WTC11 (cell line): Measurements from ENCODE around the gene MAPK7. TPM values are rescaled to one million over a fixed set of nuclear protein-coding genes. Genes with fewer than 3 reads are reported as not detected.

ENCODE experiments used
- ATAC-seq: fragments of 200-7000 bp; cut with Tn5 transposase; 2 replicates; pipeline ENCODE4 v1.10.0; 2021; ENCODE audit warnings: mild to moderate bottlenecking, moderate library complexity
- CTCF ChIA-PET: fragments of 300-600 bp; sonication (Branson Sonifier 250); formaldehyde crosslinking; loops from one replicate; lab custom pipeline; 2021; ENCODE audit warnings: antibody characterized with exemption; lab: Charles Lee
- POLR2A ChIA-PET: fragments of 350-600 bp; sonication (Branson Sonifier 250); formaldehyde crosslinking; loops from one replicate; lab custom pipeline; 2021; ENCODE audit warnings: antibody characterized with exemption; lab: Charles Lee
- DNase-seq: peaks from one replicate; pipeline ENCODE4 v3.0.0; 2021; ENCODE audit warnings: low spot score
- H3K27ac Mint-ChIP-seq: 2 replicates; pipeline ENCODE4 v1.8.0; 2021; ENCODE audit warnings: mixed read lengths
- H3K27me3 Mint-ChIP-seq: 2 replicates; pipeline ENCODE4 v1.8.0; 2021; ENCODE audit warnings: low read depth, mild to moderate bottlenecking, moderate library complexity, mixed read lengths
- H3K36me3 Mint-ChIP-seq: 2 replicates; pipeline ENCODE4 v1.8.0; 2021; ENCODE audit warnings: mixed read lengths
- H3K4me1 Mint-ChIP-seq: 2 replicates; pipeline ENCODE4 v1.8.0; 2022; ENCODE audit warnings: mixed read lengths
- H3K4me3 Mint-ChIP-seq: 2 replicates; pipeline ENCODE4 v1.8.0; 2021; ENCODE audit warnings: mild to moderate bottlenecking, moderate library complexity, mixed read lengths
- H3K9me3 Mint-ChIP-seq: 2 replicates; pipeline ENCODE4 v1.8.0; 2021; ENCODE audit warnings: mixed read lengths
- AFF4 ChIP-seq: sonication (generic); formaldehyde crosslinking; IDR thresholded peaks from 2 replicates; pipeline ENCODE4 v1.8.1; 2023; ENCODE audit warnings: mild to moderate bottlenecking, missing genetic modification reagents, borderline replicate concordance
- ATF2 ChIP-seq: sonication (generic); formaldehyde crosslinking; IDR thresholded peaks from 2 replicates; pipeline ENCODE4 v1.8.1; 2022; ENCODE audit warnings: low read depth, missing genetic modification reagents, borderline replicate concordance
- ATF6 ChIP-seq: sonication (generic); formaldehyde crosslinking; IDR thresholded peaks from 2 replicates; pipeline ENCODE4 v1.8.1; 2023; ENCODE audit warnings: mild to moderate bottlenecking, missing genetic modification reagents
- ELF4 ChIP-seq: sonication (generic); formaldehyde crosslinking; IDR thresholded peaks from 2 replicates; pipeline ENCODE4 v1.8.1; 2022; ENCODE audit warnings: low read depth, mild to moderate bottlenecking, moderate library complexity, missing genetic modification reagents
- HMGA2 ChIP-seq: fragments of 250-450 bp; sonication (Bioruptor Pico); IDR thresholded peaks from 2 replicates; pipeline ENCODE4 v1.4.0; 2021; ENCODE audit warnings: mild to moderate bottlenecking, moderate library complexity
- MLX ChIP-seq: sonication (generic); formaldehyde crosslinking; IDR thresholded peaks from 2 replicates; pipeline ENCODE4 v1.8.1; 2023; ENCODE audit warnings: mild to moderate bottlenecking, missing genetic modification reagents, moderate library complexity
- MYBL2 ChIP-seq: sonication (generic); formaldehyde crosslinking; IDR thresholded peaks from 2 replicates; pipeline ENCODE4 v1.8.1; 2023; ENCODE audit warnings: mild to moderate bottlenecking, moderate library complexity, missing genetic modification reagents
- OVOL2 ChIP-seq: fragments of 250-450 bp; sonication (Bioruptor Pico); IDR thresholded peaks from 2 replicates; pipeline ENCODE4 v1.9.0; 2021; ENCODE audit warnings: mild to moderate bottlenecking, borderline replicate concordance
- PRDM15 ChIP-seq: sonication (generic); formaldehyde crosslinking; IDR thresholded peaks from 2 replicates; pipeline ENCODE4 v1.8.0; 2022; ENCODE audit warnings: missing genetic modification reagents
- SMAD4 ChIP-seq: sonication (generic); formaldehyde crosslinking; IDR thresholded peaks from 2 replicates; pipeline ENCODE4 v1.8.0; 2022; ENCODE audit warnings: mild to moderate bottlenecking, missing genetic modification reagents
- SP1 ChIP-seq: sonication (generic); formaldehyde crosslinking; conservative IDR thresholded peaks from 2 replicates; pipeline ENCODE4 v1.8.1; 2022; ENCODE audit warnings: missing genetic modification reagents
- TP53 ChIP-seq: sonication (generic); formaldehyde crosslinking; IDR thresholded peaks from 2 replicates; pipeline ENCODE4 v1.8.1; 2023; ENCODE audit warnings: mild to moderate bottlenecking, missing genetic modification reagents
- ZNF138 ChIP-seq: sonication (generic); formaldehyde crosslinking; conservative IDR thresholded peaks from 2 replicates; pipeline ENCODE4 v1.8.1; 2022; ENCODE audit warnings: mild to moderate bottlenecking, moderate library complexity, missing genetic modification reagents
- total RNA-seq: library from RNA; stranded (reverse); gene quantifications from 3 replicates; pipeline ENCODE4 v1.2.3, GENCODE V29; 2021
- TF ChIP-seq, protein P1 (sequence below): fragments of 250-450 bp; sonication (Bioruptor Pico); IDR thresholded peaks from 2 replicates; pipeline ENCODE4 v1.9.0; 2021; ENCODE audit warnings: mild to moderate bottlenecking
- TF ChIP-seq, protein P2 (sequence below): fragments of 250-450 bp; sonication (Bioruptor Pico); IDR thresholded peaks from 2 replicates; pipeline ENCODE4 v1.8.0; 2021; ENCODE audit warnings: mild to moderate bottlenecking

Gene MAPK7
- total RNA-seq, 1 experiment from 2014 or later: 38.5 TPM

DNA sequence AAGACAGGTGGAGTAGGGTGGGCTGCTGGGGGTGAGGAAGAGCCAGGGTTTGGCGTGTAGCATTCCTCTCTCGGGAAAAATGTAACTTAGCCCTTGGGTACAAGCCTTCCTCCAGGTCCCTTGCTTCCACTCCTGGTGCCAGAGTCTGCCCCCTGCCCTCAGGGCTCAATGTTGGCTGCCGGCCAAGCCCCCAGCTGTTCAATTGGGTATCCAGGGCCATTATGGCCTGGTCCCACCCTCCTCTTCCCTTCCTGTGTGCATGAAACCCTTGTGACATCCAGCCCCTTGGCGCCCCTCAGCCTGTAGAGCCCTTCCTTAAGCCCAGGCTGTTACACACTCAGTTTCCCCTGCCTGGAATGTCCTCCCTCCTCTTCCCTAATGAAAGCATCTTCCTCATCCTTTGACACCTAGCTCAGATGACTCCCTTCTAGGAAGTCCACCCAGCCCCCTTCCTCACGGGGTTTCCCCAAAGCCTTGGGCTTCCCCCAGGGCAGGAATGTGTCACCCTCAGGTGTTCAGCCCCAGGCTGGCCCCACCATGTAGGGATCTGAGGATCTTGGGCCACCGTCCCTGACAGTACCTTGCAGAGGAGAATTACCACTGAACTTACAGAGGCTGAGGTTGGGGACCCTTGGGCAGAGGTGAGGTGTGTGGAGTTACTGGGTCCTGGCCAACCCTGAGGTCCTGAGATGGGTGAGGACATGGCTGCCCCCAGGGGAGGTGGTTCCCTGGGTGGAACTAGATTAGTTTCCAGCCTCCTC, 45.7 kb upstream of the MAPK7 start (continued):
- TF ChIP-seq AFF4 (CRISPR knock-in tag) (no peak), MLX (CRISPR knock-in tag) (no peak), ATF6 (no peak), SMAD4 (CRISPR knock-in tag) (no peak)
- TF ChIP-seq, protein P1, sequence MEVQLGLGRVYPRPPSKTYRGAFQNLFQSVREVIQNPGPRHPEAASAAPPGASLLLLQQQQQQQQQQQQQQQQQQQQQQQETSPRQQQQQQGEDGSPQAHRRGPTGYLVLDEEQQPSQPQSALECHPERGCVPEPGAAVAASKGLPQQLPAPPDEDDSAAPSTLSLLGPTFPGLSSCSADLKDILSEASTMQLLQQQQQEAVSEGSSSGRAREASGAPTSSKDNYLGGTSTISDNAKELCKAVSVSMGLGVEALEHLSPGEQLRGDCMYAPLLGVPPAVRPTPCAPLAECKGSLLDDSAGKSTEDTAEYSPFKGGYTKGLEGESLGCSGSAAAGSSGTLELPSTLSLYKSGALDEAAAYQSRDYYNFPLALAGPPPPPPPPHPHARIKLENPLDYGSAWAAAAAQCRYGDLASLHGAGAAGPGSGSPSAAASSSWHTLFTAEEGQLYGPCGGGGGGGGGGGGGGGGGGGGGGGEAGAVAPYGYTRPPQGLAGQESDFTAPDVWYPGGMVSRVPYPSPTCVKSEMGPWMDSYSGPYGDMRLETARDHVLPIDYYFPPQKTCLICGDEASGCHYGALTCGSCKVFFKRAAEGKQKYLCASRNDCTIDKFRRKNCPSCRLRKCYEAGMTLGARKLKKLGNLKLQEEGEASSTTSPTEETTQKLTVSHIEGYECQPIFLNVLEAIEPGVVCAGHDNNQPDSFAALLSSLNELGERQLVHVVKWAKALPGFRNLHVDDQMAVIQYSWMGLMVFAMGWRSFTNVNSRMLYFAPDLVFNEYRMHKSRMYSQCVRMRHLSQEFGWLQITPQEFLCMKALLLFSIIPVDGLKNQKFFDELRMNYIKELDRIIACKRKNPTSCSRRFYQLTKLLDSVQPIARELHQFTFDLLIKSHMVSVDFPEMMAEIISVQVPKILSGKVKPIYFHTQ (CRISPR knock-in tag): no peak

GRCh38 chr17:19333132-19333440, 45.2 kb upstream of the MAPK7 start:
- TF ChIP-seq OVOL2 (CRISPR knock-in tag): no peak
- TF ChIP-seq SP1 (CRISPR knock-in tag): no peak
- TF ChIP-seq ATF2 (CRISPR knock-in tag): no peak
- ATAC-seq (no peak), DNase-seq (no peak)
- no peak overlapping the region for H3K27ac Mint-ChIP-seq
- H3K27me3 Mint-ChIP-seq: no peaks in the 10 kb centered on the region
- CTCF ChIA-PET: interaction anchor here (1.0 to 2.3 kb wide), 4 partner anchors 9 to 429 kb away, joined by 3 to 14 read pairs (median 3); partner anchors contain the start of gene B9D1
- H3K9me3 Mint-ChIP-seq: no peaks in the 10 kb centered on the region
- H3K36me3 Mint-ChIP-seq: peaks cover 8% of the 10 kb centered on the region; the same call in 1 of the 2 replicates
- POLR2A ChIA-PET: no interaction called here
- H3K4me3 Mint-ChIP-seq: no peak overlapping the region
- peaks cover 16% of the 10 kb centered on the region for H3K4me1 Mint-ChIP-seq

DNA sequence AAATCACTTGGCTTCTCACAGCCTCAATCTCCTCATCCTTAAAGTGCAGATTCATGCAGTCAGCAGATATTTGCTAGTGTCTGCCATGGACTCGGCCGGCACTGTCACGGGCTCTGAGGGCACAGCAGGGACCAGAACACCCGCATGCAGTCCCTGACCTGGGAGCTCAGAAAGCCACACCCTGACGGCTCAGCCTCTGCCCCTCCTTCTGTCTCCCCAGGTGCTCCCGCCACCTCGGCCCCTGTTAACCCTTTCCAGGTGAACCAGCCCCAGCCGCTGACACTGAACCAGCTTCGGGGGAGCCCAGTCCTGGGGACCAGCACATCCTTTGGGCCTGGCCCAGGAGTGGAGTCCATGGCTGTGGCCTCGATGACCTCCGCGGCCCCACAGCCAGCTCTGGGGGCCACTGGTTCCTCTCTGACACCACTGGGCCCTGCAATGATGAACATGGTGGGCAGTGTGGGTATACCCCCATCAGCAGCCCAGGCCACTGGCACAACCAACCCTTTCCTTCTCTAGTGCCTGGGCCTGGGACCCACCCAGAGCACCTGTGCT, 44.5 kb upstream of the MAPK7 start:
- ATAC-seq: no peak
- Mint-ChIP-seq H3K4me3 (no peak overlapping the region), H3K36me3 (peaks cover 8% of the 10 kb centered on the region; the same call in 1 of the 2 replicates), H3K27ac (no peak overlapping the region), H3K4me1 (peaks cover 23% of the 10 kb centered on the region), H3K27me3 (no peaks in the 10 kb centered on the region), H3K9me3 (no peaks in the 10 kb centered on the region)
- CTCF ChIA-PET: interaction anchor here (0.6 to 2.3 kb wide), 5 partner anchors 10 to 429 kb away, joined by 3 to 14 read pairs (median 3); partner anchors contain the start of gene B9D1
- POLR2A ChIA-PET: no interaction called here
- no peak for DNase-seq
- no peak for TF ChIP-seq MYBL2
- no peak for TF ChIP-seq HMGA2 (CRISPR knock-in tag)
- no peak for TF ChIP-seq TP53 (CRISPR knock-in tag)
- no peak for TF ChIP-seq ELF4 (CRISPR knock-in tag)
- no peak for TF ChIP-seq PRDM15 (CRISPR knock-in tag)
- TF ChIP-seq, protein P2, sequence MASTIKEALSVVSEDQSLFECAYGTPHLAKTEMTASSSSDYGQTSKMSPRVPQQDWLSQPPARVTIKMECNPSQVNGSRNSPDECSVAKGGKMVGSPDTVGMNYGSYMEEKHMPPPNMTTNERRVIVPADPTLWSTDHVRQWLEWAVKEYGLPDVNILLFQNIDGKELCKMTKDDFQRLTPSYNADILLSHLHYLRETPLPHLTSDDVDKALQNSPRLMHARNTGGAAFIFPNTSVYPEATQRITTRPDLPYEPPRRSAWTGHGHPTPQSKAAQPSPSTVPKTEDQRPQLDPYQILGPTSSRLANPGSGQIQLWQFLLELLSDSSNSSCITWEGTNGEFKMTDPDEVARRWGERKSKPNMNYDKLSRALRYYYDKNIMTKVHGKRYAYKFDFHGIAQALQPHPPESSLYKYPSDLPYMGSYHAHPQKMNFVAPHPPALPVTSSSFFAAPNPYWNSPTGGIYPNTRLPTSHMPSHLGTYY (CRISPR knock-in tag): no peak
- TF ChIP-seq ZNF138 (CRISPR knock-in tag): no peak
